Measurements from ENCODE around the gene ARAP1.

DNA sequence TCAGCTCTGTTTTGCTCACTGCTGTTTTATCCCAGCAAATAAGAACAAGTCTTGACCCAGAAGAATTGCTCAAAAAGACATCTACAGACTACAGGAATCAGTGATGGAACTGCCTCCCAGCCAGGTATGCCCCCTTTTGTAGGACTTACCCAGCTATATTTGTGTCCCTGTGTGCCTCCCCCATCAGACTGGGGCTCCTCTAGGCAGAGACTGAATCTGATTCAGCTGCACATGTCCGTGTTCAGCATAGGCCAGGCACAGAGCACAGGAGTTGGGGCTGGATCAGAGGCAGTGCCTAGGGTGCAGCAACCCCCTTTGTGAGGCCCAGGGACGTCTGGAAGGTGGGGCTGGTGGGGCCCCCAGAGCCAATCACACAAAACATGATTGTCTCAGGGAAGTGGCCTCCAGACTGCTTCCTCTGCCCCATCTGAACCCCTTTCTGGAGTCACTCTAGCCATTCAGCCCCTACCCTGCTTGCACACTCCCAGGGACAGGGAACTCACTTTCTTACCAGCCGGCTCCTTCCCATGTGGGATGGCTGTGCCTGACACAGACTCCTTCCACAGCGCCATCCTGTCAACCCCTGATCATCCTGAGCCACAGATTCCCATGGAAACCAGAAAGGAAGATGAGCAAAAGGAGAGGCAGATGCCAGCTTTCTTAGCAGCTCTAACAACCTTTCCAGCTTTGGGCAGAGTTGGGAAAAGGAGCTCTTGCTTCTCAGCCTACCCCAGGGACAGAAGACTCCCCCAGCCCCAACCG lies 102.8 kb downstream of the ARAP1 start:
- TF ChIP-seq, protein P1, sequence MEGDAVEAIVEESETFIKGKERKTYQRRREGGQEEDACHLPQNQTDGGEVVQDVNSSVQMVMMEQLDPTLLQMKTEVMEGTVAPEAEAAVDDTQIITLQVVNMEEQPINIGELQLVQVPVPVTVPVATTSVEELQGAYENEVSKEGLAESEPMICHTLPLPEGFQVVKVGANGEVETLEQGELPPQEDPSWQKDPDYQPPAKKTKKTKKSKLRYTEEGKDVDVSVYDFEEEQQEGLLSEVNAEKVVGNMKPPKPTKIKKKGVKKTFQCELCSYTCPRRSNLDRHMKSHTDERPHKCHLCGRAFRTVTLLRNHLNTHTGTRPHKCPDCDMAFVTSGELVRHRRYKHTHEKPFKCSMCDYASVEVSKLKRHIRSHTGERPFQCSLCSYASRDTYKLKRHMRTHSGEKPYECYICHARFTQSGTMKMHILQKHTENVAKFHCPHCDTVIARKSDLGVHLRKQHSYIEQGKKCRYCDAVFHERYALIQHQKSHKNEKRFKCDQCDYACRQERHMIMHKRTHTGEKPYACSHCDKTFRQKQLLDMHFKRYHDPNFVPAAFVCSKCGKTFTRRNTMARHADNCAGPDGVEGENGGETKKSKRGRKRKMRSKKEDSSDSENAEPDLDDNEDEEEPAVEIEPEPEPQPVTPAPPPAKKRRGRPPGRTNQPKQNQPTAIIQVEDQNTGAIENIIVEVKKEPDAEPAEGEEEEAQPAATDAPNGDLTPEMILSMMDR (conservative IDR thresholded peaks at IDR 0.05; ENCODE audit: low read length), result no peak
- TF ChIP-seq EZH2phosphoT487 (IDR thresholded peaks at IDR 0.05; ENCODE audit: borderline replicate concordance), result no peak

Measured in Loucy (cell line).